Nephron progenitor cell (in vitro differentiated cells): ENCODE results near the gene PRMT6.
"Not testable (repeated sequence)": the region's sequence is repeated elsewhere in the genome, so short reads cannot be mapped to it uniquely, and the experiment has no call there.

Experiments
- DNase-seq: peaks from one replicate; pipeline ENCODE4 v3.0.0; 2021
- H3K27ac Mint-ChIP-seq: 2 replicates; pipeline ENCODE4 v1.8.0; 2021; ENCODE audit warnings: mild to moderate bottlenecking, moderate library complexity, mixed read lengths
- H3K27me3 Mint-ChIP-seq: 2 replicates; pipeline ENCODE4 v1.8.0; 2021; ENCODE audit warnings: mild to moderate bottlenecking, low read depth, mixed read lengths; ENCODE audit not compliant: poor library complexity
- H3K36me3 Mint-ChIP-seq: 2 replicates; pipeline ENCODE4 v1.8.0; 2021; ENCODE audit warnings: low read depth, mixed read lengths
- H3K4me1 Mint-ChIP-seq: 2 replicates; pipeline ENCODE4 v1.8.0; 2021; ENCODE audit warnings: mixed read lengths
- H3K4me3 Mint-ChIP-seq: 2 replicates; pipeline ENCODE4 v1.8.0; 2021; ENCODE audit warnings: mild to moderate bottlenecking, moderate library complexity, mixed read lengths
- H3K9me3 Mint-ChIP-seq: 2 replicates; pipeline ENCODE4 v1.8.0; 2021; ENCODE audit warnings: mild to moderate bottlenecking, moderate library complexity, mixed read lengths
- TF ChIP-seq, protein P1 (sequence below): fragments of 200-600 bp; sonication (generic); IDR thresholded peaks from 2 replicates; pipeline ENCODE4 v1.5.0; 2021; ENCODE audit warnings: antibody characterized with exemption

The PRMT6 gene

GRCh38 chr1:107079249-107079648 is 22.8 kb downstream of the PRMT6 start:
- H3K27me3 Mint-ChIP-seq: no peaks in the 10 kb centered on the region
- no peak overlapping the region for H3K4me3 Mint-ChIP-seq
- H3K4me1 Mint-ChIP-seq: no peaks in the 10 kb centered on the region

GRCh38 chr1:107081102-107081501 is 24.6 kb downstream of the PRMT6 start:
- Mint-ChIP-seq H3K27ac (no peak overlapping the region), H3K9me3 (peaks cover 12% of the 10 kb centered on the region), H3K27me3 (no peaks in the 10 kb centered on the region), H3K4me1 (no peaks in the 10 kb centered on the region), H3K36me3 (no peaks in the 10 kb centered on the region), H3K4me3 (no peak overlapping the region)
- DNase-seq: no peak
- TF ChIP-seq, protein P1, sequence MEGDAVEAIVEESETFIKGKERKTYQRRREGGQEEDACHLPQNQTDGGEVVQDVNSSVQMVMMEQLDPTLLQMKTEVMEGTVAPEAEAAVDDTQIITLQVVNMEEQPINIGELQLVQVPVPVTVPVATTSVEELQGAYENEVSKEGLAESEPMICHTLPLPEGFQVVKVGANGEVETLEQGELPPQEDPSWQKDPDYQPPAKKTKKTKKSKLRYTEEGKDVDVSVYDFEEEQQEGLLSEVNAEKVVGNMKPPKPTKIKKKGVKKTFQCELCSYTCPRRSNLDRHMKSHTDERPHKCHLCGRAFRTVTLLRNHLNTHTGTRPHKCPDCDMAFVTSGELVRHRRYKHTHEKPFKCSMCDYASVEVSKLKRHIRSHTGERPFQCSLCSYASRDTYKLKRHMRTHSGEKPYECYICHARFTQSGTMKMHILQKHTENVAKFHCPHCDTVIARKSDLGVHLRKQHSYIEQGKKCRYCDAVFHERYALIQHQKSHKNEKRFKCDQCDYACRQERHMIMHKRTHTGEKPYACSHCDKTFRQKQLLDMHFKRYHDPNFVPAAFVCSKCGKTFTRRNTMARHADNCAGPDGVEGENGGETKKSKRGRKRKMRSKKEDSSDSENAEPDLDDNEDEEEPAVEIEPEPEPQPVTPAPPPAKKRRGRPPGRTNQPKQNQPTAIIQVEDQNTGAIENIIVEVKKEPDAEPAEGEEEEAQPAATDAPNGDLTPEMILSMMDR: no peak

More at GRCh38 chr1:107079249-107079648, 22.8 kb downstream of the PRMT6 start:
- peaks cover 4% of the 10 kb centered on the region for H3K9me3 Mint-ChIP-seq
- no peaks in the 10 kb centered on the region for H3K36me3 Mint-ChIP-seq
- DNase-seq: no peak
- TF ChIP-seq, protein P1: no peak
- no peak overlapping the region for H3K27ac Mint-ChIP-seq

GRCh38 chr1:107091418-107091817 is 34.9 kb downstream of the PRMT6 start:
- no peak overlapping the region for H3K27ac Mint-ChIP-seq
- no peaks in the 10 kb centered on the region for H3K36me3 Mint-ChIP-seq
- DNase-seq: no peak
- no peaks in the 10 kb centered on the region for H3K4me1 Mint-ChIP-seq
- no peak overlapping the region for H3K4me3 Mint-ChIP-seq
- no peaks in the 10 kb centered on the region for H3K27me3 Mint-ChIP-seq
- TF ChIP-seq, protein P1: no peak
- H3K9me3 Mint-ChIP-seq: no peaks in the 10 kb centered on the region

- not testable (repeated sequence) for H3K27me3 Mint-ChIP-seq, H3K4me1 Mint-ChIP-seq, H3K36me3 Mint-ChIP-seq, H3K9me3 Mint-ChIP-seq, H3K4me3 Mint-ChIP-seq, DNase-seq, H3K27ac Mint-ChIP-seq
Measured at GRCh38 chr1:107093395-107093794, 36.9 kb downstream of the PRMT6 start.

- H3K4me1 Mint-ChIP-seq: no peaks in the 10 kb centered on the region
- H3K27ac Mint-ChIP-seq: no peak overlapping the region
- no peak overlapping the region for H3K4me3 Mint-ChIP-seq
- no peak for DNase-seq
- H3K9me3 Mint-ChIP-seq: no peaks in the 10 kb centered on the region
- TF ChIP-seq, protein P1: no peak
- peaks cover 7% of the 10 kb centered on the region for H3K27me3 Mint-ChIP-seq
- no peaks in the 10 kb centered on the region for H3K36me3 Mint-ChIP-seq
Measured at GRCh38 chr1:107095647-107096046, 39.2 kb downstream of the PRMT6 start.

- peaks cover 7% of the 10 kb centered on the region for H3K27me3 Mint-ChIP-seq
- no peaks in the 10 kb centered on the region for H3K4me1 Mint-ChIP-seq
- no peaks in the 10 kb centered on the region for H3K9me3 Mint-ChIP-seq
- H3K27ac Mint-ChIP-seq: no peak overlapping the region
- no peak for DNase-seq
- no peaks in the 10 kb centered on the region for H3K36me3 Mint-ChIP-seq
- H3K4me3 Mint-ChIP-seq: no peak overlapping the region
- TF ChIP-seq, protein P1: no peak
Measured at GRCh38 chr1:107096690-107097089, 40.2 kb downstream of the PRMT6 start.
